Measurements from ENCODE around the gene RALGAPA2.

RALGAPA2 gene

DNA sequence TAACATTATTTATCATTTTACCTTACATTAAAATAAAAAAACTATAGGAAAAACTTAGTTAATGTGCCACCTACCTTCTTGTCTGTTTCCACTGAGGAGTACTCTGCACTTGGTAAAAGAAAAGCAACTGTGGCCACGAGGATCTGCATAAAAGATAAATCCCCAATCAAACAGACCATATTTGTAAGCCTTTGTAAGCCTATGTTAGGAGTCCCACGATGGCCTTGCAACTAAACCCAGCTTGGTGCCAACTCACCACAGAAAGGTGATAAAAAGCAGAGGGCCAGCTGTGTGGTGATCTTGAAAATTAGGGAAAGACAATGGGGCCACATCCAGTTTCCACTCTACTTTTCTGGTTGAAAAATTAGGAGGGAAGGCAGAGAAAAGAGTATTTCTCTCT, 187.7 kb downstream of the RALGAPA2 start:
- no peaks in the 10 kb centered on the region for H3K9me3 ChIP-seq (ENCODE audit: control insufficient read depth, insufficient read depth, low read depth, low read length)
- H3K27me3 ChIP-seq (ENCODE audit: control insufficient read depth, insufficient read depth, low read length): no peaks in the 10 kb centered on the region
- no peaks in the 10 kb centered on the region for H3K4me1 ChIP-seq (ENCODE audit: control insufficient read depth, insufficient read depth, low read length)
- no peak overlapping the region for H3K27ac ChIP-seq (ENCODE audit: low read depth, low read length)
- H3K36me3 ChIP-seq (ENCODE audit: control insufficient read depth, insufficient read depth, low read length): peaks cover 11% of the 10 kb centered on the region; the same call in 1 of the 2 replicates
- H3K9ac ChIP-seq (ENCODE audit: low read length): no peak overlapping the region
- H3K4me3 ChIP-seq (ENCODE audit: low read depth, low read length): no peak overlapping the region

DNA sequence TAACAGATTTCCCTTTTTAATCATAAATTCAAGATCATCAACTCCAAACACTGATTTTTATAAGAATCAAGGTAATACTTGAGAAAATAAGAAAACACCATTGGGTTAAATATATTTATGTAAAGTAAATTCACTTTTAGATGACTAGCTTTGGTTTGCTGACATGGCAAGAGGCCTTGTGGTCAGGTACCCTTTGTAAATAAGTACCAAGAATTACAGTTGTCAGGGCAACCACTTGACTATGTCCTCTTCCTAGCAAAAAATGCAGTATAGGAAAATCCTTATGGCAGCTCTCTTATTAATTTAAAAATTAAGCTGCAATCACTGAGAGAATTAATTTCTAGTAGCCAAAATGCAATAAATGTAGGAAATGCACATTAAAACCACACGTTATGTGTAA, 190.7 kb downstream of the RALGAPA2 start:
- no peak overlapping the region for H3K27ac ChIP-seq (ENCODE audit: low read depth, low read length)
- H3K9me3 ChIP-seq (ENCODE audit: control insufficient read depth, insufficient read depth, low read depth, low read length): no peaks in the 10 kb centered on the region
- H3K9ac ChIP-seq (ENCODE audit: low read length): no peak overlapping the region
- no peak overlapping the region for H3K4me3 ChIP-seq (ENCODE audit: low read depth, low read length)
- no peaks in the 10 kb centered on the region for H3K27me3 ChIP-seq (ENCODE audit: control insufficient read depth, insufficient read depth, low read length)
- no peaks in the 10 kb centered on the region for H3K4me1 ChIP-seq (ENCODE audit: control insufficient read depth, insufficient read depth, low read length)
- H3K36me3 ChIP-seq (ENCODE audit: control insufficient read depth, insufficient read depth, low read length): peaks cover 11% of the 10 kb centered on the region; the same call in 1 of the 2 replicates

DNA sequence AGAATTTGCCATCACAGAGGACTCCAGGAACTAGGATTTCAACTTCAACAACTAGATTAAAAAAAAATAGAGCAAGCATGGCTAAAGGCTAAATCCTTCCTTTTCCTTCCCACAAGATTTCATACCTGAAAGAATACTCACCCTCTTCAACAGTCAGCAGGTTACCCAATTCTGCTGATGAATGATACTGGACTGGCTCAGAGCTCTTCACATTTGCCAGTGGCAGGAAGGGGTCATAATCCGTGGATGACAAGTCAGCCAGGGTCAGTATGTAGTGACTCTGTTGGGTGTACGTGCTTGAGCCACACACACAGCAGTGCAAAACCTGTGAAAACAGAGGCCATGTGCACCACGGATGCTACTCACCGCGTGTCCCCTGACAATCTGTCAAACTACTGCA, 191.7 kb downstream of the RALGAPA2 start:
- Histone ChIP-seq H3K27me3 (ENCODE audit: control insufficient read depth, insufficient read depth, low read length) (no peaks in the 10 kb centered on the region), H3K4me1 (ENCODE audit: control insufficient read depth, insufficient read depth, low read length) (no peaks in the 10 kb centered on the region), H3K9ac (ENCODE audit: low read length) (no peak overlapping the region), H3K36me3 (ENCODE audit: control insufficient read depth, insufficient read depth, low read length) (peaks cover 11% of the 10 kb centered on the region; the same call in 1 of the 2 replicates), H3K4me3 (ENCODE audit: low read depth, low read length) (no peak overlapping the region), H3K27ac (ENCODE audit: low read depth, low read length) (no peak overlapping the region), H3K9me3 (ENCODE audit: control insufficient read depth, insufficient read depth, low read depth, low read length) (no peaks in the 10 kb centered on the region)

DNA sequence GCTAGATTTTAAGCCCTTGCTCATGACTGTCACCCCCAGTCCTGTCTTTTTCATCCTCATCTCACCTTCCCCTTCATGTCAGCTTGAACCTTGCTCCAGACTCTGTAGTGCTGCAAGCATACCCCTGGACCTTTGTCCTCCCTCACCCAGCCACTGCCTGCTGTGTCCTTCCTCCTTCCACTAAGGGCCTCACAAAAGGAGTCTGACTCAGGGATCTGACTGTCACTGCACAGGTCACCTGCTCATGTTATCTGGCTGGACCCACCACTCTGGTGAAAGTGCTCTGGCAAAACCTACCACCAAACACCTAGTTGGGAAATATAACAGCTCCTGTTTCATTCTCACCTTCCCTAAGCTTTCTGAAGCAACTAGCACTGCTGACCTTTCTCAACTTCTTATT, 193.2 kb downstream of the RALGAPA2 start:
- no peak overlapping the region for H3K27ac ChIP-seq (ENCODE audit: low read depth, low read length)
- H3K4me1 ChIP-seq (ENCODE audit: control insufficient read depth, insufficient read depth, low read length): no peaks in the 10 kb centered on the region
- peaks cover 6% of the 10 kb centered on the region for H3K9me3 ChIP-seq (ENCODE audit: control insufficient read depth, insufficient read depth, low read depth, low read length)
- H3K4me3 ChIP-seq (ENCODE audit: low read depth, low read length): no peak overlapping the region
- H3K9ac ChIP-seq (ENCODE audit: low read length): no peak overlapping the region
- no peaks in the 10 kb centered on the region for H3K27me3 ChIP-seq (ENCODE audit: control insufficient read depth, insufficient read depth, low read length)
- H3K36me3 ChIP-seq (ENCODE audit: control insufficient read depth, insufficient read depth, low read length): peaks cover 8% of the 10 kb centered on the region

DNA sequence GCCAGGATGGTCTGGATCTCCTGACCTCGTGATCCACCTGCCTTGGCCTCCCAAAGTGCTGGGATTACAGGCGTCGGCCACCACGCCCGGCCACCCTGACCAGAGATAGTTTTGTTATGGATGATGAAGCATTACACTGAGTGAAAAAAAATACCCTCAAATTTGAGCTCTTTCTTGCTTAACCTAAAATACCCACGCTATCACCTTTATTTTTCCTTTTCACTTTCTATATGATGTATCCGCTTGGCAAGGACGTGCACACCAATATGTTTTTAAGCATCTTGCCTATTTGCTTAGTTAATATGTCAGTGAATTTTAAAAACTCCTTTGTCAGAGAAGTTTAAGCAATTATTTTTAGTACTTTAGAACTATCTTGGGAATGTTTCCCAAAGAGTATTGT, 194.2 kb downstream of the RALGAPA2 start:
- Histone ChIP-seq H3K36me3 (ENCODE audit: control insufficient read depth, insufficient read depth, low read length) (peaks cover 12% of the 10 kb centered on the region), H3K9me3 (ENCODE audit: control insufficient read depth, insufficient read depth, low read depth, low read length) (peaks cover 13% of the 10 kb centered on the region), H3K27ac (ENCODE audit: low read depth, low read length) (no peak overlapping the region), H3K27me3 (ENCODE audit: control insufficient read depth, insufficient read depth, low read length) (no peaks in the 10 kb centered on the region), H3K4me1 (ENCODE audit: control insufficient read depth, insufficient read depth, low read length) (no peaks in the 10 kb centered on the region), H3K9ac (ENCODE audit: low read length) (no peak overlapping the region), H3K4me3 (ENCODE audit: low read depth, low read length) (no peak overlapping the region)

DNA sequence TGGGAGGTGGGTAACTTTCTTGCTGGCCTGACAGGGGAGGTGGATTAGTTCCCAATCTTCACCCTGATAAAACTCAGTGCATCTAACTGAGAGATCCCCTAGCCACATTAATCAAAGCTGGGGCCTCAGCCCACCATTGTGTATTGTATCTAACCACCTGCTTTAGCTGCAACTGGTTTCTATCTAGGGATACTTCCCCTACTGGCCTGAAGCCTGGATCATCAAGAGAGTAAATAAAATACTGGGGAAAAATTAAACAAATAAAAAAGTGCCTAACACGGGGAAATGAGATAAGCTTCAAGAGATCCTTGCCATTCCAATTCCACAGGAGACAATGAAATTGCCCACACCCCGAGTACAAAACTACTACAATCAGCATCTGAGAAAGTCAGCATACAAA, 195.1 kb downstream of the RALGAPA2 start:
- Histone ChIP-seq H3K27me3 (ENCODE audit: control insufficient read depth, insufficient read depth, low read length) (no peaks in the 10 kb centered on the region), H3K36me3 (ENCODE audit: control insufficient read depth, insufficient read depth, low read length) (peaks cover 22% of the 10 kb centered on the region), H3K27ac (ENCODE audit: low read depth, low read length) (no peak overlapping the region), H3K9ac (ENCODE audit: low read length) (no peak overlapping the region), H3K4me1 (ENCODE audit: control insufficient read depth, insufficient read depth, low read length) (no peaks in the 10 kb centered on the region), H3K4me3 (ENCODE audit: low read depth, low read length) (no peak overlapping the region), H3K9me3 (ENCODE audit: control insufficient read depth, insufficient read depth, low read depth, low read length) (peaks cover 13% of the 10 kb centered on the region)

DNA sequence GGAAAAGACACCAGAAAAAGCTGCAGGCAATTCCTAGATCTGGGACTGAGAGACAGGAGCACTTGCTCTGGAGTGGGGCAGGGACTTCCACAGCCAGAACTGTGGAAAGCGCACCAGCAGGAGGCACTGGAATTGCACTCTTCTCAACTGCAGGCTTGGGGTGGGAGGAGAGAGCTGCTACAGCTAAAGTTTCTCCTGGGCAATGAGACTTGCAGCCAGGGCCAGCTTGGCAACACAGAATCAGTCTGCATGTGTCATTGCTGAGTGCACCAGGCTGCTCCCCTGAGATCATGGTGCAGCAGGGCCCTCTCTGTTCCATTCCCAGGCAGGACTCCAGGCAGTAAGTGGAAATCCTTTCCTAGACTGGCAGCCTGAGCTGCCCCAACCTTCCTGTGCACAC, 198.7 kb downstream of the RALGAPA2 start:
- Histone ChIP-seq H3K4me1 (ENCODE audit: control insufficient read depth, insufficient read depth, low read length) (no peaks in the 10 kb centered on the region), H3K27ac (ENCODE audit: low read depth, low read length) (no peak overlapping the region), H3K27me3 (ENCODE audit: control insufficient read depth, insufficient read depth, low read length) (no peaks in the 10 kb centered on the region), H3K36me3 (ENCODE audit: control insufficient read depth, insufficient read depth, low read length) (peaks cover 22% of the 10 kb centered on the region), H3K9me3 (ENCODE audit: control insufficient read depth, insufficient read depth, low read depth, low read length) (peaks cover 13% of the 10 kb centered on the region), H3K4me3 (ENCODE audit: low read depth, low read length) (no peak overlapping the region), H3K9ac (ENCODE audit: low read length) (no peak overlapping the region)

DNA sequence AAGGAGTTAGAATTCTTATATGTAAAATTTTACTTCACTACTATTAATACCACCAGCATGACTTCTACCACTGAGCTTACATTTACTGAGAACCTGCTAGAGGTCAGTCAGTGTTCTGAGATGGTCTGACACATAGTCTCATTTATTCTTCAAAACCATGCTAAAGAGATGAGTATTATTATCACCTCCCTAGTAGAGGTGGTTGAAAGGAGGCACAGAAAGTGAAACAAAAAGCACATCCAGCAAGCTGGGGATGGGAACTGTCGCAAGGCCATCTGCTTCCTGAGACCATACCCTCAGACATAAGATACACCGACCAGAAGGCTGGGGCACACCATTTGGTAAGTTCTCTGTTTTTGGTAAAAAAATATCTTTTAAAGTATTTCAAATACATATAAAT, 206.9 kb downstream of the RALGAPA2 start:
- no peaks in the 10 kb centered on the region for H3K27me3 ChIP-seq (ENCODE audit: control insufficient read depth, insufficient read depth, low read length)
- H3K4me3 ChIP-seq (ENCODE audit: low read depth, low read length): no peak overlapping the region
- peaks cover 15% of the 10 kb centered on the region; the same call in 1 of the 2 replicates for H3K36me3 ChIP-seq (ENCODE audit: control insufficient read depth, insufficient read depth, low read length)
- H3K27ac ChIP-seq (ENCODE audit: low read depth, low read length): no peak overlapping the region
- no peaks in the 10 kb centered on the region for H3K4me1 ChIP-seq (ENCODE audit: control insufficient read depth, insufficient read depth, low read length)
- no peaks in the 10 kb centered on the region for H3K9me3 ChIP-seq (ENCODE audit: control insufficient read depth, insufficient read depth, low read depth, low read length)
- no peak overlapping the region for H3K9ac ChIP-seq (ENCODE audit: low read length)

DNA sequence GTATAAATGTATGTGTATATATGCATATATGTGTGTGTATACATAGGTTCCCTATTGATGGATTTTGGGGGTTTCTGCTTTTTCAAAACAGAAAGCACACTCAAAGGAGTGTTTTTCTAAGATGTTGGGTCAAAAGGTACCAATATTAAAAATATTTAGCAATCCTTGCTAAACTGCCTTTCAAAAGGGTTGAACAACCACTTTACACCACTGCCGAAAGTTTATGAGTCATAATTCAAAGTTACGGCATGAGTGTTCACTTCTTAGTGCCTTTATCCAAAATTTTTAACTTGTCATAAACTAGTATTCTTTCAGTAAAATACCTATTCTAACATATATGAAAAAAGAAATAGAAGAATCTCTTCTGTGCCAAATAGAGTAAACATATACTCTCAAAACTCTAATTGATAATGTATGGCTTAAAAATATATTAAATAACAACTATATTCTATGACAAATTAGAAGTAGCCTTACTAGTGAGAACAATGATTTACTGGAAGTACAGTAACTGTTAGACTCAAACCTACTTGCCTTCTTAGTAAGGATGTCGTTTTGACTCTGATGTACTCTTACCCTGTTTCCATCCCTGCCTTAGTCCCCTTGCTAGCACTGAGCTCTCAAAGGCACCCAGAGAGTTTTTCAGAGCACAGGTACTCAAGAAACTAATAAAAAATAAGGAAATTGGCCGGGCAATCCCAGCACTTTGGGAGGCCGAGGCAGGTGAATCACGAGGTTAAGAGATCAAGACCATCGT, 208.5 kb downstream of the RALGAPA2 start:
- Histone ChIP-seq H3K27ac (ENCODE audit: low read depth, low read length) (no peak overlapping the region), H3K9me3 (ENCODE audit: control insufficient read depth, insufficient read depth, low read depth, low read length) (no peaks in the 10 kb centered on the region), H3K36me3 (ENCODE audit: control insufficient read depth, insufficient read depth, low read length) (peaks cover 15% of the 10 kb centered on the region; the same call in 1 of the 2 replicates), H3K4me3 (ENCODE audit: low read depth, low read length) (no peak overlapping the region), H3K4me1 (ENCODE audit: control insufficient read depth, insufficient read depth, low read length) (no peaks in the 10 kb centered on the region), H3K9ac (ENCODE audit: low read length) (no peak overlapping the region), H3K27me3 (ENCODE audit: control insufficient read depth, insufficient read depth, low read length) (no peaks in the 10 kb centered on the region)

DNA sequence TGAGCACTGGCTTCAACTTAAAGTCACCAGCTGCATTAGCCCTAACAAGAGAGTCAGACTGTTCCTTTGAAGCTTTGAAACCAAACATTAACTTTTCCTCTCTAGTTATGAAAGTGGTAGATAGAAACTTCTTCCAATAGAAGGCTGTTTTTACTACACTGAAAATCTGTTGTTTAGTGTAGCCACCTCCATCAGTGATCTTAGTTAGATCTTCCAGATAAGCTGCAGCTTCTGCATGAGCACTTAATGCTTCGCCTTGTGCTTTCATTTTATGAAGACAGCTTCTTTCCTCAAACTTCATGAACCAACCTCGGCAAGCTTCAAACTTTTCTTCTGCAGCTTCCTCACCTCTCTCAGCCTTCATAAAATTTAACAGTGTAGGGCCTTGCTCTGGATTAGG, 211.3 kb downstream of the RALGAPA2 start:
- Histone ChIP-seq H3K9me3 (ENCODE audit: control insufficient read depth, insufficient read depth, low read depth, low read length) (no peaks in the 10 kb centered on the region), H3K27ac (ENCODE audit: low read depth, low read length) (no peak overlapping the region), H3K36me3 (ENCODE audit: control insufficient read depth, insufficient read depth, low read length) (peaks cover 15% of the 10 kb centered on the region; the same call in 1 of the 2 replicates), H3K4me3 (ENCODE audit: low read depth, low read length) (no peak overlapping the region), H3K4me1 (ENCODE audit: control insufficient read depth, insufficient read depth, low read length) (no peaks in the 10 kb centered on the region), H3K27me3 (ENCODE audit: control insufficient read depth, insufficient read depth, low read length) (no peaks in the 10 kb centered on the region), H3K9ac (ENCODE audit: low read length) (no peak overlapping the region)

DNA sequence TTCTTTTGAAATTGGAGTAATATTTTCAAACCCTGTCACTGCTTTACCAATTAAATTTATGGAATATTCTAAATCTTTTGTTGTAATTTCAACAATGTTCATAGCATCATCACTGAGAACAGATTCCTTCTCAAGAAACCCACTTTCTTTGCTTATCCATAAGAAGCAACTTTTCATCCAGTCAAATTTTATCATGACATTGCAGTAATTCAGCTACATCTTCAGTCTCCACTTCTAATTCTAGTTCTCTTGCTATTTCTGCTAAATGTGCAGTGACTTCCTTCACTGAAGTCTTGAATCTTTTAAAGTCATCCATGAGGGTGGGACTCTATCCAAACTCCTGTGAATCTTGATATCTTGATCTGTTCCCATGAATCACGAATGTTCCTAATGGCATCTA, 212.1 kb downstream of the RALGAPA2 start:
- no peaks in the 10 kb centered on the region for H3K4me1 ChIP-seq (ENCODE audit: control insufficient read depth, insufficient read depth, low read length)
- peaks cover 15% of the 10 kb centered on the region; the same call in 1 of the 2 replicates for H3K36me3 ChIP-seq (ENCODE audit: control insufficient read depth, insufficient read depth, low read length)
- H3K27ac ChIP-seq (ENCODE audit: low read depth, low read length): no peak overlapping the region

More for the DNA sequence above, 212.1 kb downstream of the RALGAPA2 start:
- no peak overlapping the region for H3K9ac ChIP-seq (ENCODE audit: low read length)
- H3K9me3 ChIP-seq (ENCODE audit: control insufficient read depth, insufficient read depth, low read depth, low read length): no peaks in the 10 kb centered on the region
- no peaks in the 10 kb centered on the region for H3K27me3 ChIP-seq (ENCODE audit: control insufficient read depth, insufficient read depth, low read length)
- no peak overlapping the region for H3K4me3 ChIP-seq (ENCODE audit: low read depth, low read length)
